Progenitor cell of endocrine pancreas (in vitro differentiated cells): ENCODE measurements around the gene C10orf95. TPM values are rescaled to one million over a fixed set of nuclear protein-coding genes. Genes with fewer than 3 reads are reported as not detected.

ENCODE experiments used
- DNase-seq: peaks from one replicate; pipeline ENCODE4 v3.0.0; 2021; ENCODE audit warnings: low spot score; ENCODE audit not compliant: unreplicated experiment
- H3K27ac Mint-ChIP-seq: 2 replicates; pipeline ENCODE4 v1.8.0; 2021; ENCODE audit warnings: mild to moderate bottlenecking, moderate library complexity, mixed read lengths
- H3K27me3 Mint-ChIP-seq: 2 replicates; pipeline ENCODE4 v1.8.0; 2021; ENCODE audit warnings: mixed read lengths
- H3K36me3 Mint-ChIP-seq: 2 replicates; pipeline ENCODE4 v1.8.0; 2022; ENCODE audit warnings: mixed read lengths; ENCODE audit not compliant: insufficient read depth
- H3K4me1 Mint-ChIP-seq: 2 replicates; pipeline ENCODE4 v1.8.0; 2021; ENCODE audit warnings: low read depth, mixed read lengths
- H3K4me3 Mint-ChIP-seq: 2 replicates; pipeline ENCODE4 v1.8.0; 2021; ENCODE audit warnings: low read depth, mild to moderate bottlenecking, moderate library complexity, mixed read lengths
- H3K9me3 Mint-ChIP-seq: 2 replicates; pipeline ENCODE4 v1.8.0; 2021; ENCODE audit warnings: low read depth, mixed read lengths
- CTCF ChIP-seq: fragments of 200-600 bp; sonication (generic); IDR thresholded peaks from one replicate; pipeline ENCODE4 v1.5.0; 2021; ENCODE audit warnings: antibody characterized with exemption, mild to moderate bottlenecking; ENCODE audit not compliant: unreplicated experiment
- total RNA-seq: library from RNA; stranded (reverse); gene quantifications from 2 replicates; pipeline ENCODE4 v1.2.1, GENCODE V29; 2021

C10orf95 gene
- total RNA-seq, 1 donor from 2014 or later: 0.77 TPM

GRCh38 chr10:102492983-102493382 is 41.6 kb upstream of the C10orf95 start:
- Mint-ChIP-seq H3K27me3 (no peaks in the 10 kb centered on the region), H3K36me3 (peaks cover 2% of the 10 kb centered on the region), H3K4me3 (no peak overlapping the region), H3K9me3 (no peaks in the 10 kb centered on the region), H3K4me1 (peaks cover 9% of the 10 kb centered on the region), H3K27ac (peak overlapping the region; percentile 63)
- TF ChIP-seq CTCF: no peak
- DNase-seq: no peak

GRCh38 chr10:102492344-102492939 is 41.1 kb upstream of the C10orf95 start:
- peaks cover 9% of the 10 kb centered on the region for H3K4me1 Mint-ChIP-seq
- H3K36me3 Mint-ChIP-seq: peaks cover 5% of the 10 kb centered on the region
- DNase-seq: no peak
- H3K27ac Mint-ChIP-seq: peak overlapping the region; percentile 76
- H3K9me3 Mint-ChIP-seq: no peaks in the 10 kb centered on the region
- TF ChIP-seq CTCF: no peak
- no peak overlapping the region for H3K4me3 Mint-ChIP-seq
- H3K27me3 Mint-ChIP-seq: no peaks in the 10 kb centered on the region

- peaks cover 8% of the 10 kb centered on the region for H3K4me1 Mint-ChIP-seq
- H3K4me3 Mint-ChIP-seq: no peak overlapping the region
- H3K9me3 Mint-ChIP-seq: no peaks in the 10 kb centered on the region
- no peak for DNase-seq
- no peak for TF ChIP-seq CTCF
- no peaks in the 10 kb centered on the region for H3K27me3 Mint-ChIP-seq
- H3K27ac Mint-ChIP-seq: no peak overlapping the region
- H3K36me3 Mint-ChIP-seq: peaks cover 6% of the 10 kb centered on the region
These were observed 39.8 kb upstream of the C10orf95 start for GRCh38 chr10:102491136-102491535.

- Mint-ChIP-seq H3K9me3 (no peaks in the 10 kb centered on the region), H3K27ac (no peak overlapping the region), H3K27me3 (no peaks in the 10 kb centered on the region), H3K4me3 (no peak overlapping the region), H3K36me3 (peaks cover 11% of the 10 kb centered on the region), H3K4me1 (no peaks in the 10 kb centered on the region)
- no peak for DNase-seq
- no peak for TF ChIP-seq CTCF
These were observed 33.9 kb upstream of the C10orf95 start for GRCh38 chr10:102485093-102485784.

- Mint-ChIP-seq H3K27me3 (no peaks in the 10 kb centered on the region), H3K27ac (no peak overlapping the region), H3K4me3 (no peak overlapping the region), H3K36me3 (peaks cover 12% of the 10 kb centered on the region), H3K4me1 (no peaks in the 10 kb centered on the region), H3K9me3 (no peaks in the 10 kb centered on the region)
- TF ChIP-seq CTCF: no peak
- no peak for DNase-seq
These were observed 32.7 kb upstream of the C10orf95 start for GRCh38 chr10:102484021-102484420.
